Activated naive CD8-positive, alpha-beta T cell treated with anti-CD3 and anti-CD28 coated beads, Interleukin-2, amount 50 U/mL, for 24 hours (primary cell): Measurements from ENCODE around the gene ADAMTS9.

ENCODE experiments used
- ATAC-seq: fragments of 150-1000 bp; cut with Tn5 transposase; one replicate; pipeline ENCODE4 v1.10.0; 2021
- DNase-seq: peaks from one replicate; pipeline ENCODE4 v3.0.0; 2021
- H3K27ac Mint-ChIP-seq: one replicate; pipeline ENCODE4 v1.8.0; 2021; ENCODE audit warnings: mild to moderate bottlenecking, mixed read lengths
- H3K27me3 Mint-ChIP-seq: one replicate; pipeline ENCODE4 v1.8.0; 2021; ENCODE audit warnings: mixed read lengths
- H3K36me3 Mint-ChIP-seq: one replicate; pipeline ENCODE4 v1.8.0; 2021; ENCODE audit warnings: low read depth, mixed read lengths
- H3K4me1 Mint-ChIP-seq: one replicate; pipeline ENCODE4 v1.8.0; 2021; ENCODE audit warnings: mixed read lengths
- H3K4me3 Mint-ChIP-seq: one replicate; pipeline ENCODE4 v1.8.0; 2021; ENCODE audit warnings: mild to moderate bottlenecking, moderate library complexity, mixed read lengths
- H3K9me3 Mint-ChIP-seq: one replicate; pipeline ENCODE4 v1.8.0; 2021; ENCODE audit warnings: mixed read lengths

The ADAMTS9 gene

GRCh38 chr3:64568895-64569517 lies 118.8 kb downstream of the ADAMTS9 start:
- no peak for ATAC-seq

GRCh38 chr3:64566859-64567258 lies 120.9 kb downstream of the ADAMTS9 start:
- no peak overlapping the region for H3K4me3 Mint-ChIP-seq
- H3K27ac Mint-ChIP-seq = no peak overlapping the region

More at GRCh38 chr3:64568895-64569517, 118.8 kb downstream of the ADAMTS9 start:
- Mint-ChIP-seq H3K36me3 (no peaks in the 10 kb centered on the region), H3K27ac (no peak overlapping the region), H3K4me1 (no peaks in the 10 kb centered on the region), H3K27me3 (peaks cover 3% of the 10 kb centered on the region), H3K4me3 (no peak overlapping the region), H3K9me3 (no peaks in the 10 kb centered on the region)
- DNase-seq = no peak

GRCh38 chr3:64563751-64564150 lies 124.0 kb downstream of the ADAMTS9 start:
- H3K36me3 Mint-ChIP-seq = no peaks in the 10 kb centered on the region
- ATAC-seq (no peak), DNase-seq (no peak)
- peaks cover 3% of the 10 kb centered on the region for H3K27me3 Mint-ChIP-seq
- H3K27ac Mint-ChIP-seq = no peak overlapping the region
- H3K9me3 Mint-ChIP-seq = no peaks in the 10 kb centered on the region
- no peaks in the 10 kb centered on the region for H3K4me1 Mint-ChIP-seq
- no peak overlapping the region for H3K4me3 Mint-ChIP-seq

More at GRCh38 chr3:64566859-64567258, 120.9 kb downstream of the ADAMTS9 start:
- no peaks in the 10 kb centered on the region for H3K36me3 Mint-ChIP-seq
- ATAC-seq (no peak), DNase-seq (no peak)
- peaks cover 3% of the 10 kb centered on the region for H3K27me3 Mint-ChIP-seq
- H3K9me3 Mint-ChIP-seq = no peaks in the 10 kb centered on the region
- no peaks in the 10 kb centered on the region for H3K4me1 Mint-ChIP-seq

- no peaks in the 10 kb centered on the region for H3K4me1 Mint-ChIP-seq
- H3K36me3 Mint-ChIP-seq = no peaks in the 10 kb centered on the region
- DNase-seq = no peak
- H3K27me3 Mint-ChIP-seq = peaks cover 3% of the 10 kb centered on the region
- no peak overlapping the region for H3K4me3 Mint-ChIP-seq
- no peak for ATAC-seq
- no peak overlapping the region for H3K27ac Mint-ChIP-seq
- H3K9me3 Mint-ChIP-seq = no peaks in the 10 kb centered on the region
Measured at GRCh38 chr3:64561868-64562267, 125.9 kb downstream of the ADAMTS9 start.

GRCh38 chr3:64561325-64561843 lies 126.4 kb downstream of the ADAMTS9 start:
- no peak for DNase-seq
- H3K27me3 Mint-ChIP-seq = peaks cover 5% of the 10 kb centered on the region
- H3K9me3 Mint-ChIP-seq = no peaks in the 10 kb centered on the region
- no peaks in the 10 kb centered on the region for H3K4me1 Mint-ChIP-seq
- no peak overlapping the region for H3K27ac Mint-ChIP-seq
- H3K4me3 Mint-ChIP-seq = no peak overlapping the region
- ATAC-seq = no peak
- H3K36me3 Mint-ChIP-seq = no peaks in the 10 kb centered on the region

- no peak overlapping the region for H3K27ac Mint-ChIP-seq
- no peak for DNase-seq
- H3K27me3 Mint-ChIP-seq = peaks cover 5% of the 10 kb centered on the region
Measured at GRCh38 chr3:64560791-64561190, 127.0 kb downstream of the ADAMTS9 start.

GRCh38 chr3:64559588-64559987 lies 128.2 kb downstream of the ADAMTS9 start:
- ATAC-seq (no peak), DNase-seq (no peak)
- H3K9me3 Mint-ChIP-seq = no peaks in the 10 kb centered on the region
- H3K4me3 Mint-ChIP-seq = no peak overlapping the region
- no peaks in the 10 kb centered on the region for H3K4me1 Mint-ChIP-seq
- H3K27me3 Mint-ChIP-seq = peaks cover 5% of the 10 kb centered on the region
- H3K27ac Mint-ChIP-seq = no peak overlapping the region
- no peaks in the 10 kb centered on the region for H3K36me3 Mint-ChIP-seq

More at GRCh38 chr3:64560791-64561190, 127.0 kb downstream of the ADAMTS9 start:
- Mint-ChIP-seq H3K4me1 (no peaks in the 10 kb centered on the region), H3K4me3 (no peak overlapping the region), H3K9me3 (no peaks in the 10 kb centered on the region), H3K36me3 (no peaks in the 10 kb centered on the region)
- no peak for ATAC-seq

GRCh38 chr3:64556046-64556445 lies 131.8 kb downstream of the ADAMTS9 start:
- Mint-ChIP-seq H3K36me3 (no peaks in the 10 kb centered on the region), H3K9me3 (no peaks in the 10 kb centered on the region), H3K27me3 (peaks cover 5% of the 10 kb centered on the region), H3K4me3 (no peak overlapping the region), H3K27ac (no peak overlapping the region), H3K4me1 (no peaks in the 10 kb centered on the region)
- DNase-seq = no peak
- no peak for ATAC-seq

- Mint-ChIP-seq H3K9me3 (no peaks in the 10 kb centered on the region), H3K4me3 (no peak overlapping the region), H3K36me3 (no peaks in the 10 kb centered on the region), H3K27ac (no peak overlapping the region), H3K27me3 (peaks cover 5% of the 10 kb centered on the region), H3K4me1 (no peaks in the 10 kb centered on the region)
- DNase-seq (no peak), ATAC-seq (no peak)
Measured at GRCh38 chr3:64555351-64555750, 132.4 kb downstream of the ADAMTS9 start.

- Mint-ChIP-seq H3K36me3 (no peaks in the 10 kb centered on the region), H3K4me1 (no peaks in the 10 kb centered on the region), H3K4me3 (no peak overlapping the region), H3K27ac (no peak overlapping the region), H3K27me3 (peaks cover 5% of the 10 kb centered on the region), H3K9me3 (no peaks in the 10 kb centered on the region)
- no peak for ATAC-seq
- no peak for DNase-seq
Measured at GRCh38 chr3:64554096-64554920, 133.5 kb downstream of the ADAMTS9 start.

GRCh38 chr3:64552966-64553365 lies 134.8 kb downstream of the ADAMTS9 start:
- peaks cover 5% of the 10 kb centered on the region for H3K27me3 Mint-ChIP-seq
- ATAC-seq (no peak), DNase-seq (no peak)
- no peaks in the 10 kb centered on the region for H3K9me3 Mint-ChIP-seq
- H3K27ac Mint-ChIP-seq = no peak overlapping the region
- no peaks in the 10 kb centered on the region for H3K36me3 Mint-ChIP-seq
- H3K4me3 Mint-ChIP-seq = no peak overlapping the region
- no peaks in the 10 kb centered on the region for H3K4me1 Mint-ChIP-seq

GRCh38 chr3:64552160-64552559 lies 135.6 kb downstream of the ADAMTS9 start:
- DNase-seq (no peak), ATAC-seq (no peak)
- Mint-ChIP-seq H3K9me3 (no peaks in the 10 kb centered on the region), H3K4me3 (no peak overlapping the region), H3K36me3 (no peaks in the 10 kb centered on the region), H3K27ac (no peak overlapping the region), H3K4me1 (no peaks in the 10 kb centered on the region), H3K27me3 (peaks cover 5% of the 10 kb centered on the region)

GRCh38 chr3:64551697-64552096 lies 136.1 kb downstream of the ADAMTS9 start:
- no peak for ATAC-seq
- H3K4me1 Mint-ChIP-seq = no peaks in the 10 kb centered on the region

GRCh38 chr3:64550745-64551144 lies 137.1 kb downstream of the ADAMTS9 start:
- Mint-ChIP-seq H3K27ac (no peak overlapping the region), H3K9me3 (no peaks in the 10 kb centered on the region), H3K4me1 (no peaks in the 10 kb centered on the region)

More at GRCh38 chr3:64551697-64552096, 136.1 kb downstream of the ADAMTS9 start:
- no peaks in the 10 kb centered on the region for H3K36me3 Mint-ChIP-seq
- no peak for DNase-seq
- no peak overlapping the region for H3K4me3 Mint-ChIP-seq
- H3K27ac Mint-ChIP-seq = no peak overlapping the region
- peaks cover 4% of the 10 kb centered on the region for H3K27me3 Mint-ChIP-seq
- no peaks in the 10 kb centered on the region for H3K9me3 Mint-ChIP-seq

GRCh38 chr3:64549869-64550268 lies 137.9 kb downstream of the ADAMTS9 start:
- no peaks in the 10 kb centered on the region for H3K4me1 Mint-ChIP-seq
- H3K9me3 Mint-ChIP-seq = no peaks in the 10 kb centered on the region
- no peak for DNase-seq
- ATAC-seq = no peak
- H3K4me3 Mint-ChIP-seq = no peak overlapping the region
- H3K36me3 Mint-ChIP-seq = no peaks in the 10 kb centered on the region
- H3K27ac Mint-ChIP-seq = no peak overlapping the region
- no peaks in the 10 kb centered on the region for H3K27me3 Mint-ChIP-seq

More at GRCh38 chr3:64550745-64551144, 137.1 kb downstream of the ADAMTS9 start:
- ATAC-seq = no peak
- no peak for DNase-seq
- Mint-ChIP-seq H3K27me3 (peaks cover 3% of the 10 kb centered on the region), H3K4me3 (no peak overlapping the region), H3K36me3 (no peaks in the 10 kb centered on the region)
